ENCODE data around the gene ARGLU1.

The ARGLU1 gene

GRCh38 chr13:106597749-106598395, 29.9 kb upstream of the ARGLU1 start:
- in situ Hi-C loops (cut with MboI; ENCODE audit: low sequenced_read_pairs, unreplicated experiment) = no loop called here
- DNase-seq (ENCODE audit: low spot score) = no peak
- no peak for TF ChIP-seq CTCF (IDR thresholded peaks at IDR 0.05; ENCODE audit: borderline replicate concordance, control extremely low read depth, extremely low read depth, insufficient read depth, missing control alignments)

DNA sequence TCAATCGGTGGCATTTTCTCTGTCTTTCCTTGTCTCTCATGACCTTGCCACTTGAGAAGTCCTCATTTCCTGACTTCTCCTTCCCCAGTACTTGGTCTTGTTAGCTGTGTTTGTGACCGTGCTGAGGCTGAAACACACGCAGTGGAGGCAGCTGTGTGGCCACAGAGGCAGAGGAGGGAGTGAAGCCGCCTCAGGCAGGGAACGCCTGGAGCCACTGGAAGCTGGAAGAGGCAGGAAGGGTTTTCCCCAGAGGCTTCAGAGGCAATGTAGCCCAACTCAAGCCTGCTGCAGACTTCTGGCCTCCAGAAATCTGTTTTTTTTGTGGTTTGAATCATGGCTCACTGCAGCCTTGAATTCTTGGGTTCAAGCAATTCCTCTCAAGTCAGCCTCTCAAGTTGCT, 29.2 kb upstream of the ARGLU1 start:
- no peak for DNase-seq (ENCODE audit: low spot score)
- no peak for TF ChIP-seq CTCF (IDR thresholded peaks at IDR 0.05; ENCODE audit: borderline replicate concordance, control extremely low read depth, extremely low read depth, insufficient read depth, missing control alignments)
- in situ Hi-C loops (cut with MboI; ENCODE audit: low sequenced_read_pairs, unreplicated experiment) = no loop called here

GRCh38 chr13:106596275-106596937, 28.5 kb upstream of the ARGLU1 start:
- TF ChIP-seq CTCF (IDR thresholded peaks at IDR 0.05; ENCODE audit: borderline replicate concordance, control extremely low read depth, extremely low read depth, insufficient read depth, missing control alignments) = no peak
- in situ Hi-C loops (cut with MboI; ENCODE audit: low sequenced_read_pairs, unreplicated experiment) = no loop called here
- DNase-seq (ENCODE audit: low spot score) = no peak

DNA sequence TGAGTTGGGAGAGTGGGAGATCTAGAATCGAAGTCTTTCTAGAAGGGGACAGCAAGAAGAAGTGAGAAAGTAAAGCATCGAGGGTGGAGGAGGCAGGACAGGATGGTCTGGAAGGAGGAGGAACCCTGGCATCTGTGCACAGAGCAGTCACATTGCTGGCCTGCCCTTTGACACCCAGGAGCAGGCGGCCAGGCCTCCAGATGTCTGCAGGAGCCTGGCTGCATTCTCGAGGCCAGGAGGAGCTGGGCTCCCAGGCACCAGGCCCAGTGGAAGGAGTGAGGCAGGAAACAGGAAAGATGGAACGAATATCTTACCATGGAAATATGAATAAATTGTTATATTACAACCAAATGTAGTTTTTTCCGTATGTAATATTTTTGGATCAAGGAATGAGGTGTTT, 27.7 kb upstream of the ARGLU1 start:
- in situ Hi-C loops (cut with MboI; ENCODE audit: low sequenced_read_pairs, unreplicated experiment) = no loop called here
- no peak for DNase-seq (ENCODE audit: low spot score)

DNA sequence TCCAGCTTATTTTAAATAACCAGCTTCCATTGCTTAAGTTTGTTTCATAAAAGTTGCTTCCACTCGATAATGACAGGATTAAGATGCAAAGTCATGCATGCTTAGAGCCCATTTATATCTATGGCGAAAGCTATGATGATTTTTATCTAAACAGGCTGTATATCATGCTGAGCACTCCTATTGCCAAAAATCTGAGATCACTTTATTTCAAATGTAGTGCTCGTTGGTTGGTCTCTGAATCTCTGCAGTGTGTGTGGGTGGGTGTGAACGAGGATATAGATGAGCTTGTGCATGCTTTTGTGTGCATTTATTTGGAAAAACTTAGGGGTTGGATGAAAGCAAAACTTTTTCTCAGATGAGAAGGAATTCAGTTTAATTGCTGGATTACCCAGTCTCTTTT, 27.0 kb upstream of the ARGLU1 start:
- no peak for TF ChIP-seq CTCF (IDR thresholded peaks at IDR 0.05; ENCODE audit: borderline replicate concordance, control extremely low read depth, extremely low read depth, insufficient read depth, missing control alignments)
- DNase-seq (ENCODE audit: low spot score) = no peak
- in situ Hi-C loops (cut with MboI; ENCODE audit: low sequenced_read_pairs, unreplicated experiment) = no loop called here

More for the DNA sequence above, 27.7 kb upstream of the ARGLU1 start:
- no peak for TF ChIP-seq CTCF (IDR thresholded peaks at IDR 0.05; ENCODE audit: borderline replicate concordance, control extremely low read depth, extremely low read depth, insufficient read depth, missing control alignments)

DNA sequence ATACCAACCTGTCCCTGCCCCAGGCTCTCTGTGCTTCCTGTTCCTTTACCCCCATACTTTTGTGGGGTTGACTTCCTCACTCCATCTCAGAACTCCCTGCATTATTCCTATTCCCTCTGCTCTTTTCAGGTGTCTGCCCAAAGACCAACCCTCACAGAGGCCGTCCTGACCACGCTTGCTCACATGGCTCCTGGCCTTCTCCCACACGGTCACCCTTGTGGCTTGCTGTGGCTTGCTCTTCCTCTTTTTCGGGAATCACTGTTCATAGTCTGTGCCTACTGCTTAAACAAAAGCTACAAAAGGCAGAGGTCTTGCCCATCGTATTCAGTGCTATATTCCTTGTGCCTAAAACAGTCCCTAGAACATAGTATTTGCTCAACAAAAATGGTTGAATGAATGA, 25.2 kb upstream of the ARGLU1 start:
- TF ChIP-seq CTCF (IDR thresholded peaks at IDR 0.05; ENCODE audit: borderline replicate concordance, control extremely low read depth, extremely low read depth, insufficient read depth, missing control alignments) = no peak
- DNase-seq (ENCODE audit: low spot score) = no peak
- in situ Hi-C loops (cut with MboI; ENCODE audit: low sequenced_read_pairs, unreplicated experiment) = no loop called here
